ENCODE results near the gene ANKRD2.

Gene ANKRD2

DNA sequence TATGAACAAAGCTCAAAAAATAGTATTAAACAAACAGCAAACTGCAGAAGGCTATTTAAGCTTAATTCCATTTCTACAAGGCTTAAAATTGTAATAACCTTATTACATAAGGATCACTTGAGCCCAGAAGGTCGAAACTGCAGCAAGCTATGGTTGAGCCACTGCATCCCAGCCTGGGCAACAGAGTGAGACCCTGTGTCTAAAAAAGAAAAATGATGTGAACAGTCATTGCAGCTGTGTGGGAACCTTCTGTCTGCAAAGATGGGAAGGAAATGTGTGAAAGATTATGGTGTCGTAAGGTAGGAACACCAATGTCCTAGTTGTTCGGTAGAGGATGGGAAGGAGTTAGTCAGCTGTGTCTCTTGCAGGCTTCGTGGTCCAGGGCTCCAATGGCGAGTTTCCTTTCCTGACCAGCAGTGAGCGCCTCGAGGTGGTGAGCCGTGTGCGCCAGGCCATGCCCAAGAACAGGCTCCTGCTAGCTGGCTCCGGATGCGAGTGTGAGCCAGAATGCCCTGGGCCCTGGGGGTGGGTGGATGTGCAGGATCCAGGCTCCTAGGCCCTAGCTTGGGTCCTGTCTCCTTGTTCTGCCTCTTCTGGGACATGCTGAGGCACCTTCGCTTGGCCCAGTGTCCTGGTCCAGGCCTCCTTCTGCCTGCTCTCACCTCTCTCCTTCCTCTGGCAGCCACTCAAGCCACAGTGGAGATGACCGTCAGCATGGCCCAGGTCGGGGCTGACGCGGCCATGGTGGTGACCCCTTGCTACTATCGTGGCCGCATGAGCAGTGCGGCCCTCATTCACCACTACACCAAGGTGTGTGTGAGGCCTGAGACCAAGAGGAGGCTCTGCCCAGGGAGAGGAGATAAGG lies 26.1 kb downstream of the ANKRD2 start:
- DNase-seq = no peak

DNA sequence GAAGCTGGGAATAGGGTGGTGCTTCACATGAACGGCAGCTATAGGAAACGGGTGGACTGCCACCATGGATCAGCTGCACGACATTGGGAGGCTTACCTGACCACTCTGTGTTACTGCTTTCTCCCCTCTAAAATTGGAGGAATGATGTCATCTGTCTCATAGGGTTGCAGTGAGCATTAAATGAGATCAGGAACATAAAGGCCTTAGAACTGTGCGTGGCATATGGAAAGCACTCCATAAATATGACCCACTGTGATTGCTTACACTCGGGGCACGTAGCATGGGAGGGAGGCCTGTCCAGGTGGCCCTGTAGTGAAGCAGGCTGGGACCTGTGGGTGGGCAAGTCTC lies 26.7 kb downstream of the ANKRD2 start:
- DNase-seq = no peak

DNA sequence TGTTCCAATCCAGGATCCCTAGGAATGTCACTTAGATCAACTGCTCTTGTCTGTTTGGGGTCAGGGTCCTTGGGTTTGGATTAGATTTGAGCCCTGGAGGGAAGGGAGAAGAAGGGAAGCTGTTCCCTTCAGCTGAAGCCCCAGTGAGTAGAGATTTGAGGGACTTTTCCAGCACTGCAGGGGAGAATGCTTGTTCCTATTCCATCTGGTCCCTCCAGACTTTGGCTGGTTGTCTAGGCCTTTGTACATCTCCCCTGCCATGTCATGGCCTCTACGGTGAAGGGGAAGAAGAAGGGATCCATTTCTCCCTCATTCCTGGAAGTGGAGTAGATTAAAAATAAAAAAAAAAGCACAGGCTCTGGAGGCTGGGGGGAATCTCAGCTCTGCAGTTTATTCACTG lies 28.0 kb downstream of the ANKRD2 start:
- no peak for DNase-seq

DNA sequence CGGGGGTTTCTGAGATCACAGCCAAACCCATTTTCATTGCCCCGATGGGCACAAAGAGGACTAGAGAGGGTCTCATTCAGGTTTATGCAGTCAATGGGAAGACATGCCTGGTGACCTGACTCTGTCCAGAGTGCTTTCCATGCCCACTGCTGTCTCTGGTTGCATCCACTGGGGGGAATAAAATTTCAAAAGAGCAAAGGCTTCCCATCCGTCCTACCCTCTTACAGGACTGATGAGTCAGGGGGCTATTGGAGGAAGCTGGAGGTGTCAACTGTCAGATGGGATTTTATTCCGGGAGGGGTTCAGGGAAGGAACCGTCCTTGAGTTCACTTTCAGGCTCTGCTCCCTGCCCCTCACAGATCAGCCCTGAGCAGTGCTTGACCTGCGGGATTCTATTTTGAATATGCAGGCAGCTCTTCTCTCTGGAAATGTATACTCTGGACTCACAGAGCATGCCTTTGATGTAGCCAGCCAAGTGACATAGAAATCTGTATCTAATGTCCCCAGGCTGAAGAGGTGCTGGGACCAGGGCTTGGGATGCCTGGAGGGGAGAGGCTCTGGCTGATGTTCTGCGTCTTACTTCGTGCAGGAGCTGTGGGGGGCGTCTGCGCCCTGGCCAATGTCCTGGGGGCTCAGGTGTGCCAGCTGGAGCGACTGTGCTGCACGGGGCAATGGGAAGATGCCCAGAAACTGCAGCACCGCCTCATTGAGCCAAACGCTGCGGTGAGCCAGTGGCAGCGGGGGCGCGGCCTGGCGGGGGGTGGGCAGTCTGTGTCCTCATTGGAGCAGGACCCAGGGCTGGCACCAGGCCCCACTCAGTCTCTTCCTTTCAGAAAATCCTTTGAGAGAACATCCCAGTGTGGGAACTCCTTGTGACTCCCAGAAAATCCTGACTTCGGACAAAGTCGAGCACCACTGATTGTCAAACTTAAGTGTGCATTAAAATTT lies 29.0 kb downstream of the ANKRD2 start:
- no peak for DNase-seq

DNA sequence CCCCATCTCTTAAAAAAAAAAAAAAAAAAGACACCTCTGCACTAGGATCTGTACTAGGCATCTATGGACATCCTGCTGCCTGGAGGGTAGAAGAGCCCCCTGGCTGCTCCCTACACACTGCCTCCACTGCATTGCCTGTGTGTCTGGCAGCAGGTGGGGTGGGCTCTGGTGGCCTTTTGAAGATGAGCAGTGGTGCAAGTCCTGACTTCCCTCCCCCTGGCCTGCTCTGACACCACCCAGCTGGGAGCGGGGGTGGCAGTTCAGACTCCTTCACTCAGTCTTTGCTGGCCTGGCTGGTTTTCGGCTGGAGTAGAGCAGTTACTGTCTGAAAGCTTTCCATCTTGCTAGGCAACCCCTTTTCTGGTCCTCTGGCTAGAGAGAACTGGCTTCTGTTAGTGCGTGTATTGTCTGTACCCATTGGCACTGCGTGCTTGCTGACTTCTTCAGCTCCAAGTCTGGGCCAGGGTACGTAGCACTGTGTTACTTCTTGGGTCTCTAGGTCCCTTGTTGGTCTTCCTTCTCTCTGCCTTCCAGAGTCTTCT lies 34.6 kb downstream of the ANKRD2 start:
- DNase-seq = no peak

DNA sequence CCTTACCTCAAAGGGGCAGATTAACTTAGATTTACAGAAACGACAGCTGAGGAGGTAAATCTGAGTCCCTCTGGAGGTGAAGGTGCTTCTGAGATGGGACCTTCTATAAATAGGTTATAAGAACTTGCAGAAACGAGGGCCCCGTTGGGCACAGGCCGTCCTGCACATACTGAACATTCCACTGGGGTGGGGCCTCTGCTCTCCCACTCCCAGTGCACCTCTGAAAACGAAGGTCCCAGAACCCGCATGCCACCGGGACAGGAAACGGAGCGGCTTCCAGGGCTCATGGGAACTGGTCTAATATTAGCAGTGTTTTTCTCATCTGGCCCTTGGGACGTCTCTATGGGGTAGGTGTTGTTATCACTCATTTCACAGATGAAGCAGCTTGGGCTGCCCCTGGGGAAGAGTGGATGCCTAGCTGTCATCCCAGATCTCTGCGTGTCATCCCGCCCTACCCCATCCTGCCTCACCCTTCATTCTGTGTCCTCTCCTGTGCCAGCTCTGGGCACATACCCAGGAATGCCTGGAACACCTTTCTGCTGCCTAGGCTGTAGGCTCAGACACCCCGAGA lies 36.5 kb downstream of the ANKRD2 start:
- DNase-seq = no peak

DNA sequence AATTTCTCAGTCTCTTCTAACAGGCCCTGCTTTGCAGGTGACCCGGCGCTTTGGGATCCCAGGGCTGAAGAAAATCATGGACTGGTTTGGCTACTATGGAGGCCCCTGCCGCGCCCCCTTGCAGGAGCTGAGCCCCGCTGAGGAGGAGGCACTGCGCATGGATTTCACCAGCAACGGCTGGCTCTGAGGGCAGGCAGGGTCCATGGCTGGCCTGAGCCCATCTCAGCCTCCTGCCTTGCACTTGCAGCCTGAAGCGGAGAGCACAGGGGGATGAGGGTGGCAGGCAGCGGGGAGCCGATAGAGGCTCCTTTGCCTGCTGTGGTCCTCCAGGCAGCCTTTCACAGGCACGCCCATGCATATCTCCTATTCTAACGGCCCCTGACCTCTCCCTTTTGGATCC lies 38.9 kb downstream of the ANKRD2 start:
- DNase-seq = no peak

DNA sequence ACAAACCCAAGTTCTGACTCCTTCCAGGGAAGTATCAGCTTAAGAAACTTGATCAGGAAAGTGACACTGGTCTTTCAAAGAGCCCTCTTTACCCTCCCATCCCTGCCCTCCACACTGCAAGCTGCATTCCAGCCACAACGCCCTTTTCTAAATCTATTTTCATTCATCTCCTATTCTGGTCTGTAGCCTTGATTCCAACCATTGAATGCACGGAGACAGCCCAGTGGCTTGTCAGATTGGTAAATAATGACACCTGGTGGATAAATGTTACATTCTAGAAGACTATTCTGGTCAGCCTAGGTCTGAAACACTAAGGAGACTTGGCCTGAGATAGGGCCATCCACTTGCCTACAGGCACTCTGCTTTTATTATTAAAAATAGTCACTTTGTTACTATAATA lies 39.8 kb downstream of the ANKRD2 start:
- no peak for DNase-seq

DNA sequence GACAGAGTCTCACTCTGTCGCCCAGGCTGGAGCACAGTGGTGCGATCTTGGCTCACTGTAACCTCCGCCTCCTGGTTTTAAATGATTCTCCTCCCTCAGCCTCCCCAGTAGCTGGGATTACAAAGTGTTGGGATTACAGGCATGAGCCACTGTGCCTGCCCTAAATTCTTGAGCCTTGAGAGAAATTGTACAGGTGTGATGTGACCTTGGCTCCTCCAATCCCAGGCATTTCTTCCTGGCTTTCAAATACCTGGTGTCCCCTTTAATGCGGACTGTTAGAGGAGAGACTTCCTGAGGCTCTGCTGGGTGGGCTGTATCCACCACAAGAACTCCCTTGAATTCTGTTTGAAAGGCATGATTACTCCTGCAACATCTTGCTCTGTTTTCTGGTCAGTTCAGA lies 45.7 kb downstream of the ANKRD2 start:
- no peak for DNase-seq

DNA sequence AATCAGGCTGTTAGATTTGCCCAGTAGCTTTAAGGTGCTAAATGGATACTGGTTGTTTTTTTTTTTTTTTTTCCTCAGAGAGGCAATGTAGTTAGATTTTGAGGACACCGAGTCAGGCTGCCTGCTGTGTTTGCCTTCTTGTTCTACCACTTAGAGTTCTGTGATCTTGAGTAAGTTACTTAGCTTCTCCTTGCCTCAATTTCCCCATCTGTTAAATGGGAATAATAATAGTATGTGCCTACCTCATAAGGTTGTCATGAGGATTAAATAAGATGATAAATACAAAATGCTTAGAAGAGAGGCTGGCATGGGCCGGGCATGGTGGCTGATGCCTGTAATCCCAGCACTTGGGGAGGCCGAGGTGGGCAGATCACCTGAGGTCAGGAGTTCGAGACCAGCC lies 46.2 kb downstream of the ANKRD2 start:
- DNase-seq = no peak

DNA sequence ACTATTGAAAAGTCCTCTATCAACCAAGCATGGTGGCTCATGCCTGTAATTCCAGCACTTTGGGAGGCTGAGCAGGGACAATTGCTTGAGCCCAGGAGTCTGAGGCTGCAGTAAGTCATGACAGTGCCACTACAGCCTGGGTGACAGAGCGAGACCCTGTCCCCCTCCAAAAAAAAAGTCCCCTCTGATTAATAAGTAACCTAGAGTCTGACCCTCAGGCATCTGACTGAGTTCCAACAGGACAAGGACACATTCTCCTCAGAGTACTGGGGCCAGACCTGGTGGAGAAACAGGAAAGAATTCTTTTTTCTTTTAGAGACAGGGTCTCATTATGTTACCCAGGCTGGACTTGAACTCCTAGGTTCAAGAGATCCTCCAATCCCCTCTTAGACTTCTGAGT lies 50.7 kb downstream of the ANKRD2 start:
- DNase-seq = no peak

DNA sequence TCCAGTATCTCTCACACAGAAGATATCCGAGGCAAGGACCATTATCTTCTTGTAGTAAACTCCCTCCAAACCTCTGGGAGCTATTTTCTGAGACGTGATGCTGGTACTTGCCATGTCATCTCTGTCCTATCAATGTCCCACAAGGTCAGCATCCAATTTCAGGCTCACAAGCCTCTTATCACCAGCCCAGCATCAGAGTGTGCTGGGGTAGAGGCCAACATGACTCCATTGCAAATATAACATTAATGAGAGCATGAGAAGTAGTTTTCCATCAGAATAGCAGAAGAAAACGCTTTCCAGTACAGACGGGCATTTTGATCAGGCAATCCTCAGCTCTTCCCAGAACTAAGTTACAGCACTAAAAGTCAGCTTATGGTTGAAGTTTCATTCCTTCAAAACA lies 55.2 kb downstream of the ANKRD2 start:
- no peak for DNase-seq

DNA sequence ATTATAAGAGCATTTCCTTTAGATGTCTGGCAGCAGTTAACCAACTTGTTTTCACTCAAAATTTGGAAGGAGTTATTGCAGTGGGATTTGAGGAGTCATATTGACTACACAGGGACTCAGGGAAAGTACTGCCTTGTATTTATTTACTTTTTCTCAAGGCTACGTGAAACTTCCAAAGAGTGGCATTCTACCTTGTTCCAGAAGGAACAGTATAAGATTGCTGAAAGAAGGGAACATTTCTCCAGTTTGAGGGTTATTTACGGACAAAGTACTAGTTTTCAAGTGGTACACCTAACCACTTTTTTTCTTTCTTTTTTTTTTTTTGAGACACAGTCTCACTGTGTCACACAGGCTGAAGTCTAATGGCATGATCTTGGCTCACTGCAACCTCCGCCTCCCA lies 55.6 kb downstream of the ANKRD2 start:
- no peak for DNase-seq

DNA sequence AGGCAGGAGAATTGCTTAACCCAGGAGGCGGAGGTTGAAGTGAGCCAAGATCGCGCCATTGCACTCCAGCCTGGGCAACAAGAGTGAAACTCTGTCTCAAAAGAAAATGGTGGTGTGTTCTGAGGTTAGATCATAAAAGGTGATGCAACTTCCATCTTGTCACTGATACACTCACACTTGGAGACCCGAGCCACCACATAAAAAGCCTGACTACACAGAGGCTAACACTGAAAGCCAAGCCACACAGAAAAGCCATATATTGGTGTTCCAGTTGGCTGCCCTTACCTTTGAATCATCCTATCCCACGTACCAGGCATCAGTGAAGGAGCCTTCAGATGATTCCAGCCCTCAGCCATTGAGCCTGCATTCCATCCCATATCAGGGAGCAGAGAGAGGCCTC lies 56.7 kb downstream of the ANKRD2 start:
- no peak for DNase-seq

DNA sequence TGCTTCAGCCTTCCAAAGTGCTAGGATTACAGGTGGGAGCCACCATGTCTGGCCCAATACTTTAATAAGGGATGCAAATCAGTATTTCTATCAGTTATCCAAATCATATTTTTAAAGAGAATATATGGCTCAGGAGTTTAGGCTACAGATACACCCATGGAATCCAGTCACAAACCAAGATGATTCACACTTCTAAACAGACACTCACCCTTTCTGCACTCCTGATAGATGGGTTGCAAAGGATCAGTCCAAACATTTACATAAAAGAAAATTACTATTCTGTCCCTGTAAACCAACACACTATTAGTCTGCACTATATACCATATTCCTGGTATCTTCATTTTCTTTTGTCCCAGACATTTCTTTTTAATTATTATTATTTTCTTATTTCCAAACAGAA lies 58.5 kb downstream of the ANKRD2 start:
- no peak for DNase-seq

DNA sequence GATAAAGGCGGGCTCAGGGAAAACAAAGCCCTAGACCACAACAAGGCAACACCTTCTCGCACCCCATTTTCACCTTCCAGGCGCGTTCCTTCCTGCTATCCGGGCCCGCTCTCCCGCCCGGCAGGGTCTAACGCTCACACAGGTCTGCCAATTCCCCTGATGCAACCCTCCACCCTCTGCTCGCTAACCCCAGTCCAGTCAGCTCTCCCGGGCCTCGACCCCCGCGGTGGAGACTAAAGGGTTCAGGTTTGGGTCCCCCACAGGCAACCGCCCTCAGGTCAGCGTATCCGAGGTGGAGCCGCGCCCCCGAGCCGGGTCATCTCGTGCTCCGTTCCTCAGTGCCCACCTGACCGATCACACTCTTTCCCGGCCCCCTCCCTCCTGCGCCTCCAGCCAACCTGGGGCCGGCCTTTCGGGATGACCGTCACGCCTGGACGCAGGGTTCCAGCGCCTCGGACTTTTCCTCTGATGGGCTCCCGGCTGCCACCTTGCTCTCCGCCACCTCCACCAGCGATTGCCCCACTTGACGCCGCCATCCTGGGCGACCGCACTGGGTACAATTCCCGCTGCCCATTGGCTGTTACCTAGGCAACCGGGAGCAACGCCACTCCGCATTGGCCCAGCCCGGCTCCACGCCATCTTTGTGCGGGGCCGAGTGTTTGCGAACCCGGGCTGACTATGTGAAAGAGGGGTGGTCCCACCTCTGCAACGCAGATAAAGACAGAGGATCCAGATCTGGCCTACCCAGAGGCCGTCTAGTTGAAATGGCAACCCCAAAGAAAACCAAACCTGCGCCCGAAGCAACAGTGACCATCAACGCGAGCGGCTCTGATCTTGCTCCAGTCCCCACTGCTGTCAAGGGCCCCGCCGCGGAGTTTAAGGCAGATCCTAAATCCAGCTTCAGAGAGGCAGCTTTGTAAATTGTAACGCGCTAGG lies 60.6 kb downstream of the ANKRD2 start, which contains the start of gene MORN4:
Gene MORN4 (minus strand): TSS at position 552 of the 936 bp plus-strand sequence. CDS start 13,847 bp downstream, outside the sequence.
- DNase-seq = peak; percentile 94

All from stimulated activated CD4-positive, alpha-beta T cell treated with anti-CD3 and anti-CD28 coated beads, Interleukin-4, amount 100 ng/mL, for 24 hours (primary cell).